Activated CD8-positive, alpha-beta memory T cell treated with anti-CD3 and anti-CD28 coated beads, Interleukin-2, amount 50 U/mL, for 4 hours (primary cell): ENCODE measurements around the gene POMP.
A peak's percentile ranks its signal among the peaks of the same experiment; 100 is the strongest.

Experiments
- DNase-seq: peaks from one replicate; pipeline ENCODE4 v3.0.0-alpha.2; 2020

POMP gene

GRCh38 chr13:28658796-28659620 lies at the start of gene POMP:
TSS of gene POMP (plus strand) at chr13:28659130. CDS start at chr13:28659185, 55 bp downstream.
- DNase-seq = peak; percentile 90

GRCh38 chr13:28609381-28609780 lies 49.5 kb upstream of the POMP start:
- no peak for DNase-seq

- DNase-seq = no peak
These were observed 49.0 kb upstream of the POMP start for GRCh38 chr13:28609926-28610325.

- DNase-seq = no peak
These were observed 47.9 kb upstream of the POMP start for GRCh38 chr13:28610996-28611395.

- no peak for DNase-seq
These were observed 47.2 kb upstream of the POMP start for GRCh38 chr13:28611654-28612131.

- no peak for DNase-seq
These were observed 45.4 kb upstream of the POMP start for GRCh38 chr13:28613562-28613961.

GRCh38 chr13:28615916-28616446 lies 42.9 kb upstream of the POMP start:
- DNase-seq = no peak

GRCh38 chr13:28618230-28618994 lies 40.5 kb upstream of the POMP start:
- no peak for DNase-seq

- no peak for DNase-seq
These were observed 38.7 kb upstream of the POMP start for GRCh38 chr13:28620011-28620830.

GRCh38 chr13:28621449-28621848 lies 37.5 kb upstream of the POMP start:
- DNase-seq = no peak

GRCh38 chr13:28622286-28622685 lies 36.6 kb upstream of the POMP start:
- no peak for DNase-seq

GRCh38 chr13:28623782-28624706 lies 34.9 kb upstream of the POMP start:
- no peak for DNase-seq

- DNase-seq = no peak
These were observed 34.1 kb upstream of the POMP start for GRCh38 chr13:28624707-28625432.

GRCh38 chr13:28626266-28626665 lies 32.7 kb upstream of the POMP start:
- no peak for DNase-seq

GRCh38 chr13:28628241-28628640 lies 30.7 kb upstream of the POMP start:
- no peak for DNase-seq

- DNase-seq = no peak
These were observed 28.1 kb upstream of the POMP start for GRCh38 chr13:28630869-28631268.

GRCh38 chr13:28631801-28632200 lies 27.1 kb upstream of the POMP start:
- DNase-seq = no peak

- no peak for DNase-seq
These were observed 22.9 kb upstream of the POMP start for GRCh38 chr13:28636069-28636468.

- peak; percentile 46 for DNase-seq
These were observed 22.1 kb upstream of the POMP start for GRCh38 chr13:28636677-28637317.

- no peak for DNase-seq
These were observed 21.1 kb upstream of the POMP start for GRCh38 chr13:28637714-28638355.
